Endodermal cell (in vitro differentiated cells): Measurements from ENCODE around the gene ST6GALNAC1. TPM values are rescaled to one million over a fixed set of nuclear protein-coding genes. Genes with fewer than 3 reads are reported as not detected.

Experiments
- DNase-seq: peaks from one replicate; pipeline ENCODE4 v3.0.0-alpha.2; 2017
- H3K27ac ChIP-seq: 2 replicates; pipeline ENCODE4 v1.5.1; 2013; ENCODE audit warnings: mild to moderate bottlenecking, low read depth, low read length, moderate library complexity
- H3K27me3 ChIP-seq: 2 replicates; pipeline ENCODE4 v1.6.1; 2013; ENCODE audit warnings: mild to moderate bottlenecking, low read length, moderate library complexity; ENCODE audit not compliant: insufficient read depth, control insufficient read depth, poor library complexity, severe bottlenecking
- H3K36me3 ChIP-seq: 2 replicates; pipeline ENCODE4 v1.7.0; 2013; ENCODE audit warnings: mild to moderate bottlenecking, low read length, moderate library complexity; ENCODE audit not compliant: control insufficient read depth, insufficient read depth
- H3K4me1 ChIP-seq: one replicate; pipeline ENCODE4 v1.7.0; 2013; ENCODE audit warnings: low read length; ENCODE audit not compliant: control insufficient read depth, insufficient read depth
- H3K4me3 ChIP-seq: 2 replicates; pipeline ENCODE4 v1.5.1; 2013; ENCODE audit warnings: mild to moderate bottlenecking, low read length, moderate library complexity
- H3K9ac ChIP-seq: 2 replicates; pipeline ENCODE4 v1.6.1; 2013; ENCODE audit warnings: mild to moderate bottlenecking, low read length, moderate library complexity; ENCODE audit not compliant: poor library complexity, severe bottlenecking; ENCODE audit errors: extremely low read depth
- H3K9me3 ChIP-seq: 2 replicates; pipeline ENCODE4 v1.6.1; 2013; ENCODE audit warnings: mild to moderate bottlenecking, low read length, moderate library complexity; ENCODE audit not compliant: control insufficient read depth
- H3K27ac Mint-ChIP-seq: 2 replicates; pipeline ENCODE4 v1.8.0; 2020; ENCODE audit warnings: mixed read lengths
- H3K27me3 Mint-ChIP-seq: 2 replicates; pipeline ENCODE4 v1.8.0; 2021; ENCODE audit warnings: mild to moderate bottlenecking, mixed read lengths; ENCODE audit not compliant: insufficient read depth
- H3K36me3 Mint-ChIP-seq: 2 replicates; pipeline ENCODE4 v1.8.0; 2020; ENCODE audit warnings: low read depth, mixed read lengths
- H3K4me1 Mint-ChIP-seq: 2 replicates; pipeline ENCODE4 v1.8.0; 2020; ENCODE audit warnings: mixed read lengths
- H3K4me3 Mint-ChIP-seq: 2 replicates; pipeline ENCODE4 v1.8.0; 2020; ENCODE audit warnings: mild to moderate bottlenecking, moderate library complexity, mixed read lengths
- H3K9me3 Mint-ChIP-seq: 2 replicates; pipeline ENCODE4 v1.8.0; 2020; ENCODE audit warnings: mild to moderate bottlenecking, mixed read lengths
- WGBS, 2 experiments: methylation state at CpG; one replicate each; pipeline versions ENCODE4 v1.1.5 to v1.1.7; 2013; ENCODE audit warnings: missing lambda C conversion rate in 2 of 2, mixed read lengths in 1 of 2; ENCODE audit not compliant: insufficient coverage in 1 of 2, insufficient read length in 1 of 2; 5-methylcytosine and 5-hydroxymethylcytosine counted together
- total RNA-seq, 2 donors: library from RNA; stranded (reverse); fragmentation: NEBNext Ultra II Directional in 1 of 2; extraction: Animal tissue kit (Norgen Biotek cat#: 25700) in 1 of 2; gene quantifications; 2 replicates in 1 of 2; 3 replicates in 1 of 2; pipeline ENCODE4 v1.2.1, GENCODE V29; 2021
- TF ChIP-seq, protein P1 (sequence below): fragments of 200-600 bp; sonication (generic); conservative IDR thresholded peaks from 2 replicates; pipeline ENCODE4 v1.5.0; 2021; ENCODE audit warnings: antibody characterized with exemption, mild to moderate bottlenecking

ST6GALNAC1 gene
- total RNA-seq, 2 donors from 2014 or later: not detected

GRCh38 chr17:76597156-76598003 is 46.2 kb downstream of the ST6GALNAC1 start:
- no peaks in the 10 kb centered on the region for H3K27me3 ChIP-seq
- Mint-ChIP-seq H3K4me1 (peaks cover 28% of the 10 kb centered on the region), H3K27ac (no peak overlapping the region), H3K4me3 (no peak overlapping the region), H3K36me3 (no peaks in the 10 kb centered on the region), H3K9me3 (peaks cover 7% of the 10 kb centered on the region), H3K27me3 (no peaks in the 10 kb centered on the region)
- H3K36me3 ChIP-seq: no peaks in the 10 kb centered on the region
- no peak overlapping the region for H3K27ac ChIP-seq
- H3K9ac ChIP-seq: no peak overlapping the region
- peaks cover 8% of the 10 kb centered on the region for H3K4me1 ChIP-seq
- TF ChIP-seq, protein P1, sequence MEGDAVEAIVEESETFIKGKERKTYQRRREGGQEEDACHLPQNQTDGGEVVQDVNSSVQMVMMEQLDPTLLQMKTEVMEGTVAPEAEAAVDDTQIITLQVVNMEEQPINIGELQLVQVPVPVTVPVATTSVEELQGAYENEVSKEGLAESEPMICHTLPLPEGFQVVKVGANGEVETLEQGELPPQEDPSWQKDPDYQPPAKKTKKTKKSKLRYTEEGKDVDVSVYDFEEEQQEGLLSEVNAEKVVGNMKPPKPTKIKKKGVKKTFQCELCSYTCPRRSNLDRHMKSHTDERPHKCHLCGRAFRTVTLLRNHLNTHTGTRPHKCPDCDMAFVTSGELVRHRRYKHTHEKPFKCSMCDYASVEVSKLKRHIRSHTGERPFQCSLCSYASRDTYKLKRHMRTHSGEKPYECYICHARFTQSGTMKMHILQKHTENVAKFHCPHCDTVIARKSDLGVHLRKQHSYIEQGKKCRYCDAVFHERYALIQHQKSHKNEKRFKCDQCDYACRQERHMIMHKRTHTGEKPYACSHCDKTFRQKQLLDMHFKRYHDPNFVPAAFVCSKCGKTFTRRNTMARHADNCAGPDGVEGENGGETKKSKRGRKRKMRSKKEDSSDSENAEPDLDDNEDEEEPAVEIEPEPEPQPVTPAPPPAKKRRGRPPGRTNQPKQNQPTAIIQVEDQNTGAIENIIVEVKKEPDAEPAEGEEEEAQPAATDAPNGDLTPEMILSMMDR: no peak
- peaks cover 6% of the 10 kb centered on the region for H3K9me3 ChIP-seq
- 93 to 95% methylated on average over 11 to 12 of the region's 12 CpGs for WGBS, 2 experiments
- no peak for DNase-seq
- H3K4me3 ChIP-seq: no peak overlapping the region

GRCh38 chr17:76594690-76595089 is 48.9 kb downstream of the ST6GALNAC1 start:
- Mint-ChIP-seq H3K9me3 (no peaks in the 10 kb centered on the region), H3K36me3 (no peaks in the 10 kb centered on the region), H3K27me3 (peaks cover under 1% of the 10 kb centered on the region), H3K27ac (no peak overlapping the region), H3K4me1 (peaks cover 14% of the 10 kb centered on the region), H3K4me3 (no peak overlapping the region)
- Histone ChIP-seq H3K27ac (no peak overlapping the region), H3K9ac (no peak overlapping the region), H3K36me3 (no peaks in the 10 kb centered on the region), H3K27me3 (no peaks in the 10 kb centered on the region), H3K4me3 (no peak overlapping the region), H3K9me3 (no peaks in the 10 kb centered on the region), H3K4me1 (peaks cover 5% of the 10 kb centered on the region)
- 98% methylated on average over 3 of the region's 3 CpGs; no CpG with 5 or more reads in 1 of the 2 experiments for WGBS, 2 experiments
- no peak for DNase-seq
- TF ChIP-seq, protein P1: no peak

- peaks cover 5% of the 10 kb centered on the region for H3K4me1 ChIP-seq
- no peak overlapping the region for H3K4me3 Mint-ChIP-seq
- no peaks in the 10 kb centered on the region for H3K9me3 ChIP-seq
- DNase-seq: no peak
- H3K4me3 ChIP-seq: no peak overlapping the region
- WGBS, 2 experiments: 83 to 86% methylated on average over 4 of the region's 4 CpGs
- no peak overlapping the region for H3K27ac Mint-ChIP-seq
- H3K9ac ChIP-seq: no peak overlapping the region
- peaks cover 19% of the 10 kb centered on the region for H3K4me1 Mint-ChIP-seq
- TF ChIP-seq, protein P1: no peak
- peaks cover 7% of the 10 kb centered on the region for H3K27me3 Mint-ChIP-seq
- no peaks in the 10 kb centered on the region for H3K9me3 Mint-ChIP-seq
- H3K36me3 ChIP-seq: no peaks in the 10 kb centered on the region
- H3K27ac ChIP-seq: no peak overlapping the region
- no peaks in the 10 kb centered on the region for H3K36me3 Mint-ChIP-seq
- no peaks in the 10 kb centered on the region for H3K27me3 ChIP-seq
These were observed 49.6 kb downstream of the ST6GALNAC1 start for GRCh38 chr17:76593959-76594358.
